HG03095 (cell line): ENCODE results near the gene CMTR1.
"Not testable (repeated sequence)": the region's sequence is repeated elsewhere in the genome, so short reads cannot be mapped to it uniquely, and the experiment has no call there.

Experiments
- ATAC-seq: cut with Tn5 transposase; IDR thresholded peaks from one replicate; pipeline ENCODE4 v1.9.1; 2021; ENCODE audit warnings: moderate library complexity; ENCODE audit not compliant: unreplicated experiment

Gene CMTR1, protein sequence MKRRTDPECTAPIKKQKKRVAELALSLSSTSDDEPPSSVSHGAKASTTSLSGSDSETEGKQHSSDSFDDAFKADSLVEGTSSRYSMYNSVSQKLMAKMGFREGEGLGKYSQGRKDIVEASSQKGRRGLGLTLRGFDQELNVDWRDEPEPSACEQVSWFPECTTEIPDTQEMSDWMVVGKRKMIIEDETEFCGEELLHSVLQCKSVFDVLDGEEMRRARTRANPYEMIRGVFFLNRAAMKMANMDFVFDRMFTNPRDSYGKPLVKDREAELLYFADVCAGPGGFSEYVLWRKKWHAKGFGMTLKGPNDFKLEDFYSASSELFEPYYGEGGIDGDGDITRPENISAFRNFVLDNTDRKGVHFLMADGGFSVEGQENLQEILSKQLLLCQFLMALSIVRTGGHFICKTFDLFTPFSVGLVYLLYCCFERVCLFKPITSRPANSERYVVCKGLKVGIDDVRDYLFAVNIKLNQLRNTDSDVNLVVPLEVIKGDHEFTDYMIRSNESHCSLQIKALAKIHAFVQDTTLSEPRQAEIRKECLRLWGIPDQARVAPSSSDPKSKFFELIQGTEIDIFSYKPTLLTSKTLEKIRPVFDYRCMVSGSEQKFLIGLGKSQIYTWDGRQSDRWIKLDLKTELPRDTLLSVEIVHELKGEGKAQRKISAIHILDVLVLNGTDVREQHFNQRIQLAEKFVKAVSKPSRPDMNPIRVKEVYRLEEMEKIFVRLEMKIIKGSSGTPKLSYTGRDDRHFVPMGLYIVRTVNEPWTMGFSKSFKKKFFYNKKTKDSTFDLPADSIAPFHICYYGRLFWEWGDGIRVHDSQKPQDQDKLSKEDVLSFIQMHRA

DNA sequence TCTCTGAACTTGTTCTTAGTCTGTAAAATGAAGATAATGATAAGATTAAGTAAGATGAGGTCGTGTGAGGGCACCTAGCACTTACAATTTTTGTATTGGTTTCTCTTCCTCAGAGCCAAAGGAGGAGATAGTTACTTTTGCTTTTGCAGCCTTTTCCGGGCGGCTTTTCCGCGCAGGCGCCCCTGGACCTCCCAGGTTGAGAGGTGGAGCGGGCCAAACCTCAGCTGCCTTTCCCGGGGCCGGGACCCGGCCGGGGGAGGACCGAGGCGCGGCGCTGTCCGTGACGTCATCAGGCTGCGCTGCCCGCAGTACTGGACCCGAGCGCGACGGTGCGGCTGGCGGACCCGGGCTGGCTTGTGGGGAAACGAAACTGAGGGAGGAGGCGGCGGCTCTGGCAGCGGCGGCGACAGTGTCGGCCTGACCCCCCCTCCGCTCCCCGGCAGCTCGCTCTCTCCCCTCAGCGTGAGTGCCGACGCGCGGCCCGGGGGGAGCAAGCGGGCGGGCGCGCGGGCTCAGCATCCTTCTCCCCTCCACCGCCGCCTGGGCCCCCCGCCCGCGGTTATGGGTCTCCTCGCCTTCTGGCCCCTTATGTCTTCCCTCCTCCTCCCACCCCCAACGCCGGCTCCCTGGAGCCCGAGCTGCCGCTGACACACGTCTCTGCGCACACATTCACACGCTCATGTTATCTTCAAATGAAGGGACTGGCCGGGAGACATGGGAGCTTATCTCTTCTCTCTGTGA lies at the start of gene CMTR1:
CMTR1 (plus strand) TSS at position 306 of the 741 bp plus-strand sequence. CDS start 2,409 bp downstream, outside the sequence.
- ATAC-seq = peak; percentile 74

- no peak for ATAC-seq
Measured at GRCh38 chr6:37388578-37388977, 44.4 kb upstream of the CMTR1 start.

DNA sequence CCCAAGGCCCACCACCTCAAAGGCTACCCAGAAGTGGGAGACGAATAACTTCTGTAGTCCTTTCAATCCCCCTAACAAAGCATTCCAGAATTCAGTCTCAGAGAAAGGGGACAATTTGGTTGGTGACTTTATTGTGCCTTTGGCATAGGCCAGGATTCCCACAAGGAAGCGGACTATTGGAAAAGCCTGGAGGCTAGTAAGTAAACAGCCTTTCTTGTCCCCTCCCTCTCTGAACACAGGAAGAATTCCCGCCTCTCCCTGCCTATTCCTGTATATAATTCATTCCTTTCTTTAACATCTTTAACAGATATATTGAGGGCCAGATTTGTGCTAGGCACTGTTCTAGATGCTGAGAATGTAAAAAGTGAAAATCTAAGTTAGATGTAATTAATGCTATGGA lies 43.2 kb upstream of the CMTR1 start:
- ATAC-seq = no peak

- no peak for ATAC-seq
Measured at GRCh38 chr6:37391120-37391519, 41.9 kb upstream of the CMTR1 start.

DNA sequence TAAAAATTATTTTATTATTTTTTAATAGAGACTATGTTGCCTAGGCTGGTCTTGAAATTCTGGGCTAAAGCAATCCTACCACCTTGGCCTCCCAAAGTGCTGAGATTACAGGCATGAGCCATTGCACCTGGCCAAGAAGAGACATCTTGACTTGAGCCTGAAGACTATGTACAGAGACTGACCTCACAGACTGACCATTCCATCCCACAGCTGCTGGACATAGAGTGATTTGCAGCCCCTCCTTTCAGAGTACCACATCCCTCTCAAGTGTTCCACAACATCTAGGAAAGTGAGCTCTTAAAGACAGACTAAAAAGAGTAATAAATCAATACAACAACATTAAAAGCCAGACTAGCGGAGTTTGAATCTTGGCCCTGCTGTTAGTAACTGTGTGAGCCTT lies 40.2 kb upstream of the CMTR1 start:
- no peak for ATAC-seq

DNA sequence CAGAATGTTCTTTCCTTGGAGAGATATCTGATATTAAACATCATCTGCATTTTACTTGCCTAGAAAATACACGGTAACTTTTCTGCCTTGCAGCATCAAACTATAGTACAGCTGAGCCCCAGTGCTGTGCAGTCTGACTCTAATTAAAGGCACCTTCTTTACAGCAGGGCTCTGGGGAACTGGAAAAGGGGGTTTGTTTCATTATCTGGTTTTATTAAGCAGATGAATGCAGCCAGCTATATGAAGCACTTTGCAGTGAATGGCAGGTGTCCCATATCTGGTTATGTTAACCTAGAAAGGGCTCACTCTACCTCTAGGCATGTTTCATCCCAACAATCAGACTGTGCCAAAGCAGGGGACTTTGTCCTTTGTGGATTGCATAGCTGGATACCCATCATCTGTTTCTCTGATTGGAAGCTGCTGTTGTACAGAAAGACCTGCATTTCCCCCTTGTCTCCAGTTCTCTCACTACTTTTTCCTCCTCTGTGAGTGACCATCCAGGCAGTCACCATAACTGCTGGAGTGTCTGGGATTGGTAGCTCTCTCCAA lies 39.6 kb upstream of the CMTR1 start:
- ATAC-seq = no peak

DNA sequence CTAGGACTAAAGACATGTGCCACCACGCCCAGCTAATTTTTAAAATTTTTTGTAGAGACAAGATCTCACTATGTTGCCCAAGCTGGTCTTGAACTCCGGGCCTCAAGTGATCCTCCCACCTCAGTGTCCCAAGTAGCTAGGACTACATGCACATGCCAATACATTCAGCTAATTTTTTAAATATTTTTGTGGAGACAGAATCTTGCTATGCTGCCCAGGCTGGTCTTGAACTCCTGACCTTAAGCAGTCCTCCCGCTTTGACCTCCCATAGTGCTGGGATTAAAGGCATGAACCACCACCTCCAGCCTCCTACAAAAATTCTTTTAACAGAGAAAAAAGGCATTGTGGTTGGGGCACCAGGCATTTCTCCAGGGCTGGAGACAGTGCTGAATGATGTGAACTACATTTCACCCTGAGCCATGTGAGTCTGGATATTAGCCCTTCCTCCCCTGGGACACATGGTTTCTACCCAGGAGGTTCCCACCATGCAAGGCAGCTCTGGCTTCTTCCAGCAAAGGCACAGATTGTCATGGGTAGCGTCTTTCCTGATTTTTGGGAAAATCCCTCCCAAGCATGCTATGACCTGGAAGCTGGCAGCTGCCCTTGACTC lies 36.3 kb upstream of the CMTR1 start:
- no peak for ATAC-seq

DNA sequence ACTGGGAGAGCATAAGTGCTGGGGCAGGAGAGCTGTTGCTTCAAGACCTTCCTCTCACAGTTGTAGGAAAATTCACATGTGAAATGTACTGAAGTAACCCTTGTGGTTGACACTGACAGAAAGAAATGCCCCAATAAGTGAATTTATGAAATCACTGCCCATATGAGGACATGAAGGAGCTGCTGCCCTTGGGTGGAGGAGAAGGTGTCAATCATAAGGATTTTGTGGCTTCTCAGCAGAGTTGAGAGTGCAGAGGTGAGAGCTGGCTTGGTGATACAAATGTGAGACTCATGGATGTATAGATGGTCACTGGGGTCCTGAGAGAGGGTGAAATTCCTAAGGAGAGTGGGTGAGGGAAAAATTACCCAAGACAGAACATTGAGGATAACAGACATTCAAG lies 33.9 kb upstream of the CMTR1 start:
- ATAC-seq = no peak

DNA sequence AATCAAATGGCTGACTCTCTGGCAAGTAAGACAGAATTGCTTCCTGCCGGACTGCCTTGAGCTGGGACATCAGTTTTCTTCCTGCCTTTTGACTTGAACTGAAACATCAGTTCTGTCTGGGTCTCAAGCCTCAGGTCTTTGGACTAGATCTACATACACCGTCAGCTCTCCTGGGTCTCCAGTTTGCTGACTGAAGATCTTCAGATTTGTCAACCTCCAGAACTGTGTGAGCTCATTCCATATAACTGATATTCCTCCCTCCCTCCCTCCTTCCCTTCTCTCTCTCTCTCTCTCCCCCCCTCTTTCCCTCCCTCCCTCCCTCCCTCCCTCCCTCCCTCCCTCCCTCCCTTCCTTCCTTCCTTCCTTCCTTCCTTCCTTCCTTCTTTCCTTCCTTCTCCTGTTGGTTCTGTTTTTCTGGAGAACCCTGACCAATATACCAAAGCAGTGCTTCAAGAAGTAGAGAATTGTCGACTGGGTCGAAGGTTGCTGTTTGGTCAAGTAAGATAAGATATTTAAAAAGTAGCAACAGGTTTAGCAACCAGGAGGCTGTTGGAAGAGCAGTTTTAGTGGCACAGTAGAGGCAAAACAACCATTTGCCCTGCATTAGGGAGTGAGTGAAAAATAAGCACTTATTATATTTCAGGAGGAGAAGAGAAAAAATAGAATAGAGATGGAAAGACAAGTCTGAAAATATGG lies 33.1 kb upstream of the CMTR1 start:
- no peak for ATAC-seq

GRCh38 chr6:37401658-37402057 lies 31.4 kb upstream of the CMTR1 start:
- not testable (repeated sequence) for ATAC-seq

- no peak for ATAC-seq
Measured at GRCh38 chr6:37406726-37407341, 26.2 kb upstream of the CMTR1 start.

DNA sequence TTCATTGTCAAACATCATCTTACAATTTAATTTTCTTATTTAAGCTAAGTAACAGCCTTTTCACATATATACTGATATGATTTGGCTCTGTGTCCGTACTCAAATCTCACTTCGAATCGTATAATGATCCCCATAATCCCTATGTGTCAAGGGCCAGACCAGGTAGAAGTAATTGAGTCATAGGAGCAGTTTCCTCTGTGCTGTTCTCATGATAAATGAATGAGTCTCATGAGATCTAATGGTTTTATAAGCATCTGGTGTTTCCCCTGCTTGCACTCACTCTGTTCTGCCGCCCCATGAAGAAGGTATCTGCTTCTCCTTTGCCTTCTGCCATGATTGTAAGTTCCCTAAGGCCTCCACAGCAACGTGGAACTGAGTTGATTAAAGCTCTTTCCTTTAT lies 25.1 kb upstream of the CMTR1 start:
- no peak for ATAC-seq

- no peak for ATAC-seq
Measured at GRCh38 chr6:37409501-37409900, 23.5 kb upstream of the CMTR1 start.

DNA sequence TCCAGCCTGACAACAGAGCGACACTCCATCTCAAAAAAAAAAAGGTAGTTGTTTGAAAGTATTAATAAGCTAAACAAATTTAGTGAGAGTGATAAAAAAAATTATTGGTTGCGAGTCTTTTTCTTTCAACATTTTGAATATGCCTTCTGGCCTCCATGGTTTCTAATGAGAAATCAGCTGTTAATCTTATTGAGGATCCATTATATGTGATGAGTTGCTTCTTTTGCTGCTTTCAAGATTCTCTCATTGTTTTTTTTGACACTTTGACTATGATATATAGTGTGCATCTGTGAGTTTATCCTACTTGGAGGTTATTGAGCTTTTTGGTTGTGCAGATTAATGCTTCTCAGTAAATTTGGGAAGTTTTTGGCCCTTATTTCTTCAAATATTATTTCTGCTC lies 15.6 kb upstream of the CMTR1 start:
- no peak for ATAC-seq

DNA sequence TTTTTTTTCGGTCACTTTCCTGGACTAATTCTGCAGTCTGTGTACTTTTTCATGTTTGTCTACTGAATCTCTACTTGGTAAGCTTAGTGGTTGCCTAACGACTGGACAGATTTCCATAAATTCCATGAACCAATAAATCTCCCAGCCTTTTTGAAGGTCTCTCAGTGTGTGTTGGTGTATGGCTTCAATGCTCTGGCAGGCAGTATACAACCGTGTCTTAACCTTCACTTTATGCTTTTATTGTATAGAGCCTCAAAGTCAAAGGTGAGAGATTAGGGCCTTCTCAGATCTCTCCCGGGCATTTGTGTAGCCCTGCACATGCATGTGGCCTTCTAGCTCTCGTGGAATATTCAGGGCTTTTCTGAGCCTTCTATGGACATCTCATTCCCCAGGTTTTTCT lies 14.3 kb upstream of the CMTR1 start:
- no peak for ATAC-seq

DNA sequence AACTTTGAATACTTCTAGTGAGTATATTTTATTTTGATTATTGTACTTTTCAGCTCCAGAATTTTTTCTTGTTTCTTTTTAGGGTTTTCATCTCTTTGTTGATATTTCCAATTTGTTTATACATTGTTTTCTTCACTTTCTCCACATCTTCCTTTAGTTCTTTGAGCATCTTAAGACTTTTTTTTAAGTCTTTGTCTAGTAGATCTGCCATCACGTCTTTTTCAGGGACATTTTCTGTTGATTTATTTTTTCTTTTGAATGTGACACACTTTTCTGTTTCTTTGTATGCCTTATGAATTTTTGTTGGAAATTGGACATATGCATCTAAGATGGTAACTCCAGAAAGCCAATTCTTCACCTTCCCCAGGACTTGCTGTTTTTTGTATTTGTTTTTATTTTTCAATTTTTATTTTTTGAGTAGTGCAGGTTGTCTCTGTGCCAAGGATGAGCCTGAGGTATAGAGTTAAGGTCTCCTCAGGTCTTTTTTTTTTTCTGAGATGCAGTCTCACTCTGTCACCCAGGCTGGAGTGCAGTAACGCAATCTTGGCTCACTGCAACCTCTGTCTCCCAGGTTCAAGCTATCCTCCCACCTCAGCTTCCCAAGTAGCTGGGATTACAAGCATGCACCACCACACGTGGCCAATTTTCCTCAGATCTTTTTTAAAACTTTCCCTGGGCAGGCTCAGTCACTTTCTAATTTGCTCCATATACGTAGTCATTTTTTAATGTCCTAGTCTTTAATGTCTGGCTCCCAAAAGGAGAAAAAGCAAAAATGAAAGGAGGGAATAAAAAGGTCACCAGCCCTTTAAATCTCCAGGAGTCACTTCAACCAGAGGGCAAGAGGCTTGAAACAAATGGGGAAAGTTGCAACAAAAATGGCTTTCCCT lies 6.7 kb upstream of the CMTR1 start:
- no peak for ATAC-seq

GRCh38 chr6:37426945-37427510 lies 6.0 kb upstream of the CMTR1 start:
- no peak for ATAC-seq

GRCh38 chr6:37429352-37429750 lies 3.7 kb upstream of the CMTR1 start:
- no peak for ATAC-seq

DNA sequence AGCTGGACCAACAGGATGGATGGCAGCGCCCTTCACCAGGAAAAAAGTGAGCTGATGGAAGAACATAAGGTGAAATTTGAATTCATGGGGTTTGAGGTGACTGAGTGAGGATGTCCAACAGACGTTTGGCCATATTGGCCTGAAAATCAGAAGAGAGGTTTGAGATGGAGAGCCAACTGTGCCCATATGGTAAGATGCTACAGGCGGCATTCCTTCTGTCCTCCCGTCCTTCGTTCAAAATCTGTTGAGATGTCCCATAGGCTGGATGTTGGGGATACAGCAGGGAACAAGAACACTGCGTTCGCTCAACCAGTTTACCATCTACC lies 468 bp upstream of the CMTR1 start:
- no peak for ATAC-seq
